Germinal center (tissue), 1 donor: Measurements from ENCODE around the gene FAM151B.

Source experiments
- DNase-seq: peaks from one replicate; pipeline ENCODE4 v3.0.0; 2012; ENCODE audit warnings: mixed read lengths, low spot score

Gene FAM151B

DNA sequence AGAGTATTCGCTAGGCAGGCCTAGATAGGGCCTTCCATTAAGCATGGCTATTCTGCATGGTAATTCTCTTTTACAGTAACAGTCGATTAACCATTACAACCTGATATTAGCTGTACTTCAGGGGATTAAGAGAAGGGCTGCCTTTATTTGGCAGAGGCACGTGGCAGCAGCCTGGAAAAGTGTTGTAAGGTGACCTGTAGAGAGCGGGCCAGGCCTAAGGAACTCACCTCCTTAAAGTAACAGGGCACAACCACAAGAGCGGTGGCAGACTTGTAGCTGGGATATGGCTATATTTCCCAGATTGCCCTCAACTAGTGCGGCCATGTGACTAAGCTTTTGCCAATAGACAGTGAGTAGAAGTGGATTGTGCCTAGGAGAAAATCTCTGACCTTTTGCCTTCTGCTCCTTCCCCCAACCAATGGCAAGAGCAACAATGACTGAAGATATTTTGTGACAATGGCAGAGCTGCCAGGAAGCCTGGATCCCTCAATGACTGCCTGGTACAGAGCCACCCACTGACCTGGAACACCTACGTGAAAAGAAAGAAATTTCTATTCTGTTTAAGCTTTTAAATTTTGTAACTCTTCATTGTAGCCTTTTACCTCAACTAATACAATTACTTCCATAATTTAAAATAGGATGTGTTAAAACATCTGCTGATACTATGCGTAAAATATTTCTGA lies 101.1 kb downstream of the FAM151B start:
- no peak for DNase-seq

DNA sequence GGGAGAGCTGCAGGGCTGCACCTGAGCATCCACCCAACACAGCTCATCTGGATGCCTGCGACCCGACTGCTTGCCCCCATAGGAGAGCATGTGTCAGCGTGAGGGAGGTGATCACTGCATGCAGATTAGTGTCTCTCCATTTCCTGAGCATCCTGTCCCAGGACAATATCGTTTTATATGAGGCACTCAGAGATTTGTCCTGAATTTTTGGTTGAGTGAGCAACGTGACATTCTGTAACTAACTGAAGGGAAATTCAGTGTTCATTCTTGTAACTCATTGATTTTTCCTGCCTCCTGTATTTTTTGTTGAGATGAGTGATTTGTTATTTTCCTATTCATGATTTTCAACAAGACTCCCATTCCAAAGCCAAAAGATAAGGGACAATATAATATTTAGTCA lies 102.9 kb downstream of the FAM151B start:
- DNase-seq = no peak

DNA sequence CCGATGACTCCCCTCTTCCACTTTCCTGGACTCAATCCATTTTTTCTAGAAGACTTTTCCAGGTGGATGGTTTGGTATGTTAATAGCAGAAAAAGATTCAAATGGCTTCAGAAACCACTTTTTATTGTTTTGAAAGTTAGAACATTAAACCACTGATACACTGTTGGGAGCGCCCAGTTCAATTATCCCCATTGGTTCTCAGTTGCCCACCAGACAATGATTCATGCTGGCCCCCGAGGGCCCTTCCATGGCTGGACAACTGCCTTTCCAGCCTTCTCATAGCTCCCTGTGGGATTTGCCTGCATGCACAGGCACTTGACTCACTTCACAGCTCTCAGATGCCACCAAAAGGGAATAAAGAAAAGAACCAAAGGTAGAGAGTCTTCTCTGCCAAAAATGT lies 103.5 kb downstream of the FAM151B start:
- no peak for DNase-seq

DNA sequence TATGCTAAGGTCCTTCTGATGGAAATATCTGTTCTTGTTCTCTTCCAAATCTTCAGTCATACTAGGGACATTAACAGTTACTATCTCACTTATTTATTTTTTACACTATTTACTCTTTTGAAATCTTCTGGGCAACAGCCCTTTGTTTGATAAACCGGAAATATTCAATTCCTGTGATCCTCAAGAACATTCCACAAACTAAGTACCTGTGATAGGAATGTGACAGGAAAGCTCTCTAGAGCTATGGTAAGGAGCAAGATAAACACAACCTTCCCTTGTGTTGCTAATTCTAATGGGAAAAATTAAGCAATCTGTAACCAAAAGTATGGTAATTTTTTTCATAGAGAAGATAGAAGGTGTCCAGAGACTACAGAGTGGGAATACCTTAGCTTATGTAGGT lies 104.2 kb downstream of the FAM151B start:
- DNase-seq = no peak
